Endothelial cell of umbilical vein (primary cell): Measurements from ENCODE around the gene C1R. TPM values are rescaled to one million over a fixed set of nuclear protein-coding genes. Genes with fewer than 3 reads are reported as not detected.

Experiments used
- BruUV-seq: library from RNA; stranded (reverse); fragments of 400-500 nt; replicated peaks from 2 replicates; lab custom pipeline; 2021; lab: Mats Ljungman, UMichigan
- CTCF ChIA-PET: fragments of 300-600, 350-600 bp; sonication (Branson Sonifier 250); formaldehyde crosslinking; loops from one replicate; lab custom pipeline; 2021; ENCODE audit warnings: antibody characterized with exemption, inconsistent platforms; lab: Charles Lee
- POLR2A ChIA-PET: fragments of 300-600, 350-600 bp; sonication (Branson Sonifier 250); formaldehyde crosslinking; loops from one replicate; lab custom pipeline; 2021; ENCODE audit warnings: antibody characterized with exemption, inconsistent platforms; lab: Charles Lee
- DNase-seq: peaks from one replicate; pipeline ENCODE4 v3.0.0-alpha.2; 2011; ENCODE audit warnings: low read depth, low spot score
- FAIRE-seq: peaks from 2 replicates; lab custom pipeline; 2011; peaks lifted over from hg19 to GRCh38; lab: Jason Lieb, UNC
- H2AFZ ChIP-seq: 2 replicates; pipeline ENCODE4 v1.6.0; 2012; ENCODE audit warnings: low read depth, low read length, control low read depth, inconsistent platforms
- H3K27ac ChIP-seq: 2 replicates; pipeline ENCODE4 v1.5.1; 2011; ENCODE audit warnings: low read depth, mild to moderate bottlenecking, control low read depth, low read length, moderate library complexity; ENCODE audit not compliant: insufficient read depth
- H3K27me3 ChIP-seq, 2 experiments: 2 replicates each; pipeline versions ENCODE4 v1.6.0 to v1.6.1; 2011; ENCODE audit warnings: low read length in 2 of 2, mixed read lengths in 1 of 2; ENCODE audit not compliant: control insufficient read depth in 2 of 2, insufficient read depth in 2 of 2
- H3K36me3 ChIP-seq, 2 experiments: 2 replicates in 1 of 2; 3 replicates in 1 of 2; pipeline ENCODE4 v1.5.1; 2011; ENCODE audit warnings: low read length in 2 of 2, mild to moderate bottlenecking in 1 of 2, moderate library complexity in 1 of 2; ENCODE audit not compliant: control insufficient read depth in 2 of 2, insufficient read depth in 2 of 2; ENCODE audit errors: extremely low read depth in 1 of 2
- H3K4me1 ChIP-seq: 3 replicates; pipeline ENCODE4 v1.5.1; 2011; ENCODE audit warnings: mild to moderate bottlenecking, low read length; ENCODE audit not compliant: control insufficient read depth, insufficient read depth; ENCODE audit errors: extremely low read depth
- H3K4me2 ChIP-seq: 2 replicates; pipeline ENCODE4 v1.6.1; 2011; ENCODE audit warnings: low read length, control low read depth, mixed read lengths; ENCODE audit not compliant: insufficient read depth
- H3K4me3 ChIP-seq, 3 experiments: fragments of 200-600 bp in 1 of 3; sonication (generic), shearing (Covaris generic) in 1 of 3; replicated peaks in 1 of 3; 2 replicates each; pipeline ENCODE4 v1.5.1; 2011 to 2016; ENCODE audit warnings: control low read depth in 3 of 3, low read length in 3 of 3, mild to moderate bottlenecking in 2 of 3, inconsistent platforms in 1 of 3, low read depth in 1 of 3, moderate library complexity in 1 of 3; ENCODE audit not compliant: insufficient read depth in 1 of 3
- H3K79me2 ChIP-seq: 2 replicates; pipeline ENCODE4 v1.6.0; 2012; ENCODE audit warnings: low read length, inconsistent platforms; ENCODE audit not compliant: control insufficient read depth, insufficient read depth
- H3K9ac ChIP-seq: replicated peaks from 2 replicates; pipeline ENCODE3; 2011; ENCODE audit warnings: low read length, control low read depth; ENCODE audit not compliant: insufficient read depth; ENCODE audit errors: extremely low read depth
- H3K9me1 ChIP-seq: replicated peaks from 3 replicates; pipeline ENCODE4 v1.6.0; 2011; ENCODE audit warnings: mild to moderate bottlenecking, low read length; ENCODE audit not compliant: control insufficient read depth, insufficient read depth; ENCODE audit errors: extremely low read depth
- H3K9me3 ChIP-seq: replicated peaks from 2 replicates; pipeline ENCODE4 v1.5.1; 2012; ENCODE audit warnings: low read length, inconsistent platforms; ENCODE audit not compliant: control insufficient read depth, insufficient read depth
- H4K20me1 ChIP-seq: replicated peaks from 2 replicates; pipeline ENCODE3; 2011; ENCODE audit warnings: mild to moderate bottlenecking, low read length; ENCODE audit not compliant: control insufficient read depth, insufficient read depth; ENCODE audit errors: extremely low read depth
- CTCF ChIP-seq, 2 donors: IDR thresholded peaks; 1 replicate in 1 of 2; 2 replicates in 1 of 2; pipeline ENCODE4 v1.5.1; 2011; ENCODE audit warnings: low read length in 2 of 2, mild to moderate bottlenecking in 2 of 2, moderate library complexity in 2 of 2, control low read depth in 1 of 2, inconsistent platforms in 1 of 2, low read depth in 1 of 2; ENCODE audit not compliant: insufficient read depth in 1 of 2; ENCODE audit errors: extremely low read depth in 1 of 2
- EZH2 ChIP-seq: IDR thresholded peaks from 2 replicates; pipeline ENCODE4 v1.6.1; 2012; ENCODE audit warnings: borderline replicate concordance, low read depth, mild to moderate bottlenecking, moderate library complexity, low read length, inconsistent platforms; ENCODE audit not compliant: severe bottlenecking
- FOS ChIP-seq: IDR thresholded peaks from 2 replicates; pipeline ENCODE4 v1.6.1; 2011; ENCODE audit warnings: mild to moderate bottlenecking, low read length, moderate library complexity, borderline replicate concordance; ENCODE audit not compliant: insufficient read depth
- GATA2 ChIP-seq: IDR thresholded peaks from 2 replicates; pipeline ENCODE4 v1.7.0; 2011; ENCODE audit warnings: low read depth, mild to moderate bottlenecking, moderate library complexity, mixed read lengths, low read length; ENCODE audit not compliant: insufficient read length, insufficient read depth
- MAX ChIP-seq: IDR thresholded peaks from 2 replicates; pipeline ENCODE4 v1.6.1; 2011; ENCODE audit not compliant: insufficient read depth, insufficient read length
- MYC ChIP-seq: IDR thresholded peaks from one replicate; pipeline ENCODE4 v1.6.1; 2011; ENCODE audit warnings: mild to moderate bottlenecking, low read depth, low read length
- dilution Hi-C: fragments of 300-500 bp; cut with MboI; formaldehyde crosslinking; loops from one replicate; pipeline ENCODE4 v1.15.0; 2019; ENCODE audit warnings: low sequenced_read_pairs; ENCODE audit not compliant: extremely low pct_ligation_motif_present
- intact Hi-C: fragments of 100-400 bp; cut with micrococcal nuclease; formaldehyde crosslinking; loops from one replicate; pipeline ENCODE4 v1.10.0; 2022
- polyA plus RNA-seq, 4 experiments: library from polyadenylated mRNA; depleted of rRNA in 3 of 4; stranded (reverse) in 3 of 4; unstranded in 1 of 4; fragments of >200 nt; gene quantifications; 2 replicates each; pipeline versions ENCODE4 v1.2.1 to v1.2.3, GENCODE V29; 2011 to 2012; ENCODE audit warnings: missing spikeins in 1 of 4
- total RNA-seq: library from RNA; stranded (reverse); gene quantifications from 2 replicates; pipeline ENCODE4 v1.2.3, GENCODE V29; 2021

Gene C1R
- total and polyA plus RNA-seq, 2 donors (not counting 3 experiments of a cell fraction or from before 2014, with no cell fraction given): 3.6 to 5.8 TPM

GRCh38 chr12:7091171-7091570 is 1.1 kb downstream of the C1R start:
- dilution Hi-C loops: no loop called here
- ChIA-PET CTCF (interaction anchor here (0.6 to 4.5 kb wide), 4 partner anchors 17 to 222 kb away, joined by 3 to 19 read pairs (median 4); partner anchors contain the start of genes C12orf57 and RNU7-1), POLR2A (no interaction called here)
- no peaks in the 10 kb centered on the region for H4K20me1 ChIP-seq
- no peak overlapping the region for H3K4me3 ChIP-seq
- no peak for FAIRE-seq
- H2AFZ ChIP-seq: no peak overlapping the region
- H3K79me2 ChIP-seq: no peaks in the 10 kb centered on the region
- TF ChIP-seq MAX: no peak
- TF ChIP-seq EZH2: no peak
- TF ChIP-seq FOS: no peak
- TF ChIP-seq GATA2: no peak
- no peak for TF ChIP-seq MYC
- no peak for TF ChIP-seq CTCF (IDR thresholded peaks at IDR 0.05; ENCODE audit: extremely low read depth in 1 of 2, insufficient read depth in 1 of 2, low read depth in 1 of 2, low read length in 2 of 2)
- no peak overlapping the region for H3K27ac ChIP-seq
- no peak overlapping the region for H3K9ac ChIP-seq
- no peak overlapping the region for H3K4me2 ChIP-seq
- H3K36me3 ChIP-seq: no peaks in the 10 kb centered on the region
- H3K9me3 ChIP-seq: no peaks in the 10 kb centered on the region
- H3K9me1 ChIP-seq: no peaks in the 10 kb centered on the region
- intact Hi-C loops: loop anchor here (5.0 kb wide), 2 partner anchors 119 to 219 kb away; partner anchors contain the start of genes EMG1, PHB2 and SPSB2
- H3K27me3 ChIP-seq: peaks cover 0 to 17% of the 10 kb centered on the region in 2 experiments
- peaks cover 6% of the 10 kb centered on the region for H3K4me1 ChIP-seq
- no TSS peak for BruUV-seq
- no peak for DNase-seq
